Vagina (tissue), 2 donors: Measurements from ENCODE around the gene PACS1. TPM values are rescaled to one million over a fixed set of nuclear protein-coding genes. Genes with fewer than 3 reads are reported as not detected.

ENCODE experiments used
- DNase-seq, 2 donors: peaks; one replicate each; pipeline ENCODE4 v3.0.0-alpha.2; 2017; ENCODE audit errors: extremely low spot score in 2 of 2
- H3K27ac ChIP-seq: fragments of 200-600 bp; sonication (generic); one replicate; pipeline ENCODE4 v1.5.1; 2019
- H3K27me3 ChIP-seq: fragments of 200-600 bp; sonication (generic); one replicate; pipeline ENCODE4 v1.5.1; 2019
- H3K36me3 ChIP-seq, 2 donors: fragments of 200-600 bp; sonication (generic); one replicate each; pipeline ENCODE4 v1.5.1; 2017 to 2019
- H3K4me1 ChIP-seq: fragments of 200-600 bp; sonication (generic); one replicate; pipeline ENCODE4 v1.5.1; 2019
- H3K4me3 ChIP-seq, 2 donors: fragments of 200-600 bp; sonication (generic); 1 replicate in 1 of 2; 2 replicates in 1 of 2; pipeline ENCODE4 v1.5.1; 2016 to 2019
- H3K9me3 ChIP-seq: fragments of 200-600 bp; sonication (generic); one replicate; pipeline ENCODE4 v1.5.1; 2019
- POLR2A ChIP-seq, 2 donors: fragments of 450-650 bp; IDR thresholded peaks; one replicate each; pipeline ENCODE4 v1.6.1; 2017; ENCODE audit warnings: antibody characterized with exemption in 2 of 2, mild to moderate bottlenecking in 2 of 2, moderate library complexity in 2 of 2
- POLR2AphosphoS5 ChIP-seq, 2 donors: sonication (generic); formaldehyde crosslinking; IDR thresholded peaks; one replicate each; pipeline ENCODE4 v1.9.0; 2017; ENCODE audit warnings: antibody characterized with exemption in 2 of 2, mild to moderate bottlenecking in 2 of 2, low read depth in 1 of 2; ENCODE audit not compliant: insufficient read depth in 1 of 2
- intact Hi-C: fragments of 100-400 bp; cut with DNase I; formaldehyde crosslinking; loops from one replicate; pipeline ENCODE4 v1.15.1; 2023
- total RNA-seq: library from RNA; depleted of rRNA; stranded (reverse); fragments of >200 nt; gene quantifications from one replicate; pipeline ENCODE4 v1.2.3, GENCODE V29; 2016
- TF ChIP-seq, protein P1 (sequence below), 3 experiments: fragments of 450-650 bp in 2 of 3; fragments of 200-600 bp in 1 of 3; sonication (generic) in 1 of 3; IDR thresholded peaks; one replicate each; pipeline ENCODE4 v1.5.1; 2017 to 2019; ENCODE audit warnings: antibody characterized with exemption in 3 of 3, mild to moderate bottlenecking in 2 of 3, moderate library complexity in 2 of 3

Gene PACS1
- total RNA-seq, 1 donor from 2014 or later: 66.0 TPM

DNA sequence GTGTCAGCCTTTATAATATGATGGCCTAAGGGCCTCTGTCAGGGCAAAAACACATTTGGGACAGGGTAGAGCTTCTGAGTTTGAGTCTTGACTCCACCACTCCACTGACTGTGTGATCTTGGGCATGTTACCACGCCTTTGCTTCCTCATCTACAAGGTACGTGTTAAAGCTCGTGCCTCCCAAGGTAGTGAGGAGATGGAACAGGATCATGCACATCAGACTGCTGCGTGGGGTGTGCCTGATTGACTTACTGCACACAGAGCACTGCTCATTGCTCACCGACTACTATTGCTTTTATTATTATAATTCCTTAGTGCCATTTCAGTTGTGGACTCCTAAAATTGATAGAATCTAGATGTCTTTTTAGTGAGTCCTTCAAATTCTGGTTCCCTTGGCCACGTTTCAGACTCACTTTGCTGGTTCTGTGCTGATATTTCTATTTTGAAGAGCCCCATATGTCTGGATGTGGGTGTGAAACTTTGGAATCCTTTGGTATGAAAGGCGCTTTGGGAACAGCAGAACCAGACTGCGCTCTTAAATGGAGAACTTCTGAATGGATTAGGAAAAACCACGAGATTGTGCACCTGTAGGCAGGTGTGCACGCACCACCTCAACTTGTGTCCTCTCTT, 154.3 kb downstream of the PACS1 start:
- TF ChIP-seq, protein P1, sequence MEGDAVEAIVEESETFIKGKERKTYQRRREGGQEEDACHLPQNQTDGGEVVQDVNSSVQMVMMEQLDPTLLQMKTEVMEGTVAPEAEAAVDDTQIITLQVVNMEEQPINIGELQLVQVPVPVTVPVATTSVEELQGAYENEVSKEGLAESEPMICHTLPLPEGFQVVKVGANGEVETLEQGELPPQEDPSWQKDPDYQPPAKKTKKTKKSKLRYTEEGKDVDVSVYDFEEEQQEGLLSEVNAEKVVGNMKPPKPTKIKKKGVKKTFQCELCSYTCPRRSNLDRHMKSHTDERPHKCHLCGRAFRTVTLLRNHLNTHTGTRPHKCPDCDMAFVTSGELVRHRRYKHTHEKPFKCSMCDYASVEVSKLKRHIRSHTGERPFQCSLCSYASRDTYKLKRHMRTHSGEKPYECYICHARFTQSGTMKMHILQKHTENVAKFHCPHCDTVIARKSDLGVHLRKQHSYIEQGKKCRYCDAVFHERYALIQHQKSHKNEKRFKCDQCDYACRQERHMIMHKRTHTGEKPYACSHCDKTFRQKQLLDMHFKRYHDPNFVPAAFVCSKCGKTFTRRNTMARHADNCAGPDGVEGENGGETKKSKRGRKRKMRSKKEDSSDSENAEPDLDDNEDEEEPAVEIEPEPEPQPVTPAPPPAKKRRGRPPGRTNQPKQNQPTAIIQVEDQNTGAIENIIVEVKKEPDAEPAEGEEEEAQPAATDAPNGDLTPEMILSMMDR (IDR thresholded peaks at IDR 0.05): no peak
- TF ChIP-seq POLR2AphosphoS5 (IDR thresholded peaks at IDR 0.05; ENCODE audit: insufficient read depth in 1 of 2, low read depth in 1 of 2): no peak
- no peak for TF ChIP-seq POLR2A (IDR thresholded peaks at IDR 0.05)
- H3K36me3 ChIP-seq: peaks cover 0 to 25% of the 10 kb centered on the region in 2 donors
- H3K4me1 ChIP-seq: no peaks in the 10 kb centered on the region
- no peak overlapping the region for H3K4me3 ChIP-seq
- no peaks in the 10 kb centered on the region for H3K9me3 ChIP-seq
- no peak for DNase-seq
- no peak overlapping the region for H3K27ac ChIP-seq
- no peaks in the 10 kb centered on the region for H3K27me3 ChIP-seq
- intact Hi-C loops: loop anchor here (10.0 kb wide), 1 partner anchor 60 kb away; the partner anchor contains the start of gene YIF1A

DNA sequence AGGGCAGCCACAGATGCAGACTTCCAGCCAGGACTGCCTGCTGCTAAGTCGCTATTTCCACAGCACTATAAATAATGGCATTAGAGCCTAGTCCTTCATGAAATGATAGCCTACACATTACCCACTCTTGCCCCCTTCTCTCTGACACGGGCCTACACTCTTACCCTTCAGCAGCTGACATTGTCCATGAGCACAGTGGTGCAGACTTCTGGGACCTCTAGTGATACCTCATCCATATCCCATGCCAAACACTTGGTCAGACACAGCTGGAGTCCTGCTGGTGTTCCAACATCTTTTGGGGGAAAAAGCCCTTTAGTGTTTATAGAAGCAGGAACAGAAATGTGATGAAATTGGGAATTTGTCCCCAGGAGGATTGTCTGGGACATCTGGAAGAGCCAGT, 155.0 kb downstream of the PACS1 start:
- Histone ChIP-seq H3K36me3 (peaks cover 0 to 18% of the 10 kb centered on the region in 2 donors), H3K4me1 (no peaks in the 10 kb centered on the region), H3K27me3 (no peaks in the 10 kb centered on the region), H3K4me3 (no peak overlapping the region), H3K9me3 (no peaks in the 10 kb centered on the region), H3K27ac (no peak overlapping the region)
- TF ChIP-seq POLR2A (IDR thresholded peaks at IDR 0.05) (no peak), POLR2AphosphoS5 (IDR thresholded peaks at IDR 0.05; ENCODE audit: insufficient read depth in 1 of 2, low read depth in 1 of 2) (no peak)
- TF ChIP-seq, protein P1 (IDR thresholded peaks at IDR 0.05): no peak
- intact Hi-C loops: loop anchor here (10.0 kb wide), 1 partner anchor 60 kb away; the partner anchor contains the start of gene YIF1A
- DNase-seq: no peak

DNA sequence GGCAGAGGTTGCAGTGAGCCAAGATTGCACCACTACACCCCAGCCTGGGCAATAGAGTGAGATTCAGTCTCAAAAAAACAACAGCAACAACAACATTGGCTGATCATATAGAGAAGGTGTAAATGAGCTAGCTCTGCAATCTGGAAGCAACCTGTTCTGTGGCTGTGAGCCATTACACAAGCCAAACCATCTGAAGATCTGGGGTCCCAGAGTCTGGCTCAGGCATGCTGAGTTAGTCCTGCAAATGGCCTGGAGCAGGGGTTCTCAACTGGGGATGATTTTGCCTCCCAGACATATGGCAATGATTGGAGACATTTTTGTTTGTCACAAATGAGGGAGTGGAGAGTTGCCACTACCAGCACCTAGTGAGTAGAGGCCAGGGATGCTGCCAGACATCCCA, 156.0 kb downstream of the PACS1 start:
- no peaks in the 10 kb centered on the region for H3K27me3 ChIP-seq
- no peak overlapping the region for H3K4me3 ChIP-seq
- no peaks in the 10 kb centered on the region for H3K4me1 ChIP-seq
- intact Hi-C loops: loop anchor here (10.0 kb wide), 1 partner anchor 59 kb away; the partner anchor contains the start of gene YIF1A
- no peak for TF ChIP-seq POLR2A (IDR thresholded peaks at IDR 0.05)
- no peak overlapping the region for H3K27ac ChIP-seq
- peaks cover 0 to 14% of the 10 kb centered on the region in 2 donors for H3K36me3 ChIP-seq
- no peak for DNase-seq
- H3K9me3 ChIP-seq: no peaks in the 10 kb centered on the region

DNA sequence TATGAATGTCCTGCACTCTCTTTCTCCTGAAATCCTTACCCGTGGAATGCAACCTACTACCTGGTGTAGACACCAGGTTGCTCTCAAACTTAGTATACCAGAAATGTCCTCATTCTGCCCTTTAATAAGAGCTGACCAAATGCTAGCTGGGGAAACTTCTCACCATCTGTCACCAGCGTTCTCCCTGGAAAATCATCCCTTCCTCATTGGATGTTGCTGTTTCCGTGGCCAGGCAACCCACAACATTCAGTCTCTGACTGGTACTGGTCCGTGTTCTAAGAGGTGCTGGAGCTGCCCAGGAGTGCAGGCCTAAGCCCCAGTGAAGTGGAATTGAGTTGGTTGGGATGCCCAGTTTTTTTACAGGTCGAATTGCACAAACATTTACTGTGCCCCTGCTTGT, 157.6 kb downstream of the PACS1 start:
- intact Hi-C loops: loop anchor here (10.0 kb wide), 1 partner anchor 57 kb away; the partner anchor contains the start of gene YIF1A
- H3K27ac ChIP-seq: no peak overlapping the region
- TF ChIP-seq POLR2AphosphoS5 (IDR thresholded peaks at IDR 0.05; ENCODE audit: insufficient read depth in 1 of 2, low read depth in 1 of 2): no peak
- TF ChIP-seq, protein P1 (IDR thresholded peaks at IDR 0.05): no peak
- no peak for TF ChIP-seq POLR2A (IDR thresholded peaks at IDR 0.05)
- H3K27me3 ChIP-seq: no peaks in the 10 kb centered on the region
- H3K4me3 ChIP-seq: no peak overlapping the region
- peaks cover 0 to 30% of the 10 kb centered on the region in 2 donors for H3K36me3 ChIP-seq
- no peaks in the 10 kb centered on the region for H3K4me1 ChIP-seq
- no peaks in the 10 kb centered on the region for H3K9me3 ChIP-seq
- no peak for DNase-seq

DNA sequence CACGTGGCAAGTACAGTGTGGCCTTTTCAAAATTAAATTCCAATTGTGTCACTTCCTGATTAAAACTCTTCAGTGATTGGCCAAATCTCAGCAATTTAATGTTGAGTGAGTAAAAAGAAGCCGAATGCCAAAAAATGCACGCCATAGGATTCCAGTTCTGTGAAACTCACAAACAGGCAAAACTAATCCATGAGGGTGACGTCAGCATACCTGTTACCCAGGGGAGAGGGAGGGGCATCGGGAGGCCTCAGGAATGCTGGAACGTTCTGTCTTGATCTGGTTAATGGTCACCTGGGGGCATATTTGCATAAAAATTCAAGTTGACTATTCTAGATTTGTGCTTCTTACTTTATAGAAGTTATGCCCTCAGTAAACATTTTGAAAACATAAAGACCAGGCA, 158.4 kb downstream of the PACS1 start:
- Histone ChIP-seq H3K4me1 (no peaks in the 10 kb centered on the region), H3K36me3 (peaks cover 0 to 39% of the 10 kb centered on the region in 2 donors), H3K4me3 (no peak overlapping the region), H3K27ac (no peak overlapping the region), H3K9me3 (no peaks in the 10 kb centered on the region), H3K27me3 (no peaks in the 10 kb centered on the region)
- TF ChIP-seq, protein P1 (IDR thresholded peaks at IDR 0.05): no peak
- no peak for TF ChIP-seq POLR2A (IDR thresholded peaks at IDR 0.05)
- no peak for TF ChIP-seq POLR2AphosphoS5 (IDR thresholded peaks at IDR 0.05; ENCODE audit: insufficient read depth in 1 of 2, low read depth in 1 of 2)
- DNase-seq: no peak
- intact Hi-C loops: loop anchor here (10.0 kb wide), 1 partner anchor 56 kb away; the partner anchor contains the start of gene YIF1A
